Small intestine (tissue), 7 donors: ENCODE results near the gene OSTF1. TPM values are rescaled to one million over a fixed set of nuclear protein-coding genes. Genes with fewer than 3 reads are reported as not detected.
A peak's percentile ranks its signal among the peaks of the same experiment; 100 is the strongest.

ENCODE experiments used
- DNase-seq, 2 donors: peaks; one replicate each; pipeline versions ENCODE4 v3.0.0 to v3.0.0-alpha.2; 2013
- FAIRE-seq: peaks from 2 replicates; lab custom pipeline; 2012; peaks lifted over from hg19 to GRCh38; lab: Jason Lieb, UNC
- H3K27ac ChIP-seq, 3 donors: one replicate each; pipeline ENCODE4 v1.5.1; 2013; ENCODE audit warnings: low read length in 2 of 3, mild to moderate bottlenecking in 2 of 3, control low read depth in 1 of 3, inconsistent platforms in 1 of 3, low read depth in 1 of 3, moderate library complexity in 1 of 3
- H3K27me3 ChIP-seq, 3 donors: one replicate each; pipeline ENCODE4 v1.6.1; 2013; ENCODE audit warnings: low read length in 3 of 3, inconsistent platforms in 1 of 3; ENCODE audit not compliant: control insufficient read depth in 3 of 3, insufficient read depth in 3 of 3
- H3K36me3 ChIP-seq, 3 donors: one replicate each; pipeline ENCODE4 v1.6.1; 2013; ENCODE audit warnings: low read length in 3 of 3, inconsistent platforms in 1 of 3, low read depth in 1 of 3, mild to moderate bottlenecking in 1 of 3, moderate library complexity in 1 of 3; ENCODE audit not compliant: control insufficient read depth in 3 of 3, insufficient read depth in 2 of 3
- H3K4me1 ChIP-seq, 3 donors: one replicate each; pipeline ENCODE4 v1.6.1; 2013; ENCODE audit warnings: low read length in 2 of 3, inconsistent platforms in 1 of 3, low read depth in 1 of 3, mild to moderate bottlenecking in 1 of 3, moderate library complexity in 1 of 3; ENCODE audit not compliant: control insufficient read depth in 3 of 3, insufficient read depth in 2 of 3
- H3K4me3 ChIP-seq, 3 donors: one replicate each; pipeline ENCODE4 v1.5.1; 2013; ENCODE audit warnings: low read length in 3 of 3, control low read depth in 1 of 3, inconsistent platforms in 1 of 3, low read depth in 1 of 3, mild to moderate bottlenecking in 1 of 3, moderate library complexity in 1 of 3
- H3K9me3 ChIP-seq, 2 donors: one replicate each; pipeline ENCODE4 v1.6.1; 2013; ENCODE audit warnings: low read depth in 1 of 2, low read length in 1 of 2; ENCODE audit not compliant: control insufficient read depth in 2 of 2, insufficient read depth in 1 of 2
- WGBS, 3 donors: extraction: QIAGEN DNeasy Blood & Tissue Kit; methylation state at CpG; one replicate each; pipeline ENCODE4 v1.1.7; 2013; 5-methylcytosine and 5-hydroxymethylcytosine counted together
- polyA plus RNA-seq, 4 donors: library from polyadenylated mRNA; stranded (reverse) in 3 of 4; unstranded in 1 of 4; fragments of 200-250 nt in 3 of 4; fragments of 120-200 nt in 1 of 4; gene quantifications; one replicate each; pipeline versions ENCODE4 v1.2.1 to v1.2.3, GENCODE V29; 2013
- donor health status: healthy with polysubstance abuse.
- donor health status: control.
- donor health status: control.
- donor health status: Bipolar disorder and iron deficiency.
- donor health status: healthy.

The OSTF1 gene
- polyA plus RNA-seq, 4 donors, result 37.0 to 48.9 (median 43.5) TPM

DNA sequence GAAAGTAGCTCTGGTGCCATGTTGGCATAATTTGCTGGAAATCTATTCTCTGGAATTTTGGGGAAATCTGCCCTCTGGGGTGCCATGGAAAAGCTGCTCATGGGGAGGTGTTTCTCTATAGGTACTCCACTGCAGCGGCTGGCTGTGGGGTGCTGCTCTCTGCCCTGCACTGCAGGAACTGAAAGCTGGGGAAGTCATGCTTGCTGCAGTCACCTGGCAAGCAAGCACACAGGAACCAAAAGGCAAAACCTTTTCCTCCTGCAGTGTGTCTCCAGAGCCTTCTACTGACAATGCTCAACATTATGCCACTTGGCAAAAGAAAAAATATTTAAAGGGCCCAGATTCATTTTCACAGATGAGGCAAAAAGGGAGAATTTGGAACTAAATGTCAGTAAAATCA, 34.4 kb upstream of the OSTF1 start:
- Histone ChIP-seq H3K4me1 (no peaks in the 10 kb centered on the region), H3K9me3 (peaks cover 0 to 10% of the 10 kb centered on the region in 2 donors), H3K27me3 (no peaks in the 10 kb centered on the region), H3K27ac (no peak overlapping the region), H3K4me3 (no peak overlapping the region), H3K36me3 (no peaks in the 10 kb centered on the region)
- WGBS, 3 donors, result 78 to 94% (median 90%) methylated on average over 1 of the region's 1 CpG
- no peak for FAIRE-seq
- no peak for DNase-seq

DNA sequence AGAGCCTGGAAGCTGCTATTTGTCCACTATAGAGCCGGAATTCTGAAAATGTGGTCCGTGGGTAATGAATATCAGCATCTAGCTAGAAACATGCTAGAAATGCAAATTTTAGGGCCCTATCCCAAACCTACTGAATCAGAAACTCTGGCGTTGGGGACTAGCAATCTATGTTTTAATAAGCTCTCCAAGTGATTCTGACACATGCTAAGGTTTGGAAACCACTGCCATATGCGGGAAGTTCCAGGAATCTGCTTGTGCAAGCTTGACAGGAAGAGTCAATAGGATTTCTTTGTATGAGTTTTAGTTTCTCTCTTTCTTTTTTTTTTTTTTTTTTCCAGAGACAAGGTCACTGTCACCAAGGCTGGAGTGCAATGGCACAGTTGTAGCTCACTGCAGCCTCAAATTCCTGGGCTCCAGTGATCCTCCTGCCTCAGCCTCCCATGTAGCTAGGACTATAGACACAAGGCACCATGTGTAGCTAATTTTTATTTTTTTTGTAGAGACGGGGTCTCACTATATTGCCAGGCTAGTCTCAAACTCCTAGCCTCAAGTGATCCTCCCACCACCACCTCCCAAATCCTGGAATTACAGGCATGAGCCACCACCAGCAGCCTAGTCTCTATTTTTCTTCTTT, 33.8 kb upstream of the OSTF1 start:
- 84 to 87% (median 86%) methylated on average over 5 of the region's 5 CpGs for WGBS, 3 donors
- DNase-seq, result no peak
- peaks cover 0 to 10% of the 10 kb centered on the region in 2 donors for H3K9me3 ChIP-seq
- no peak overlapping the region for H3K4me3 ChIP-seq
- H3K36me3 ChIP-seq, result no peaks in the 10 kb centered on the region
- H3K4me1 ChIP-seq, result no peaks in the 10 kb centered on the region
- no peaks in the 10 kb centered on the region for H3K27me3 ChIP-seq
- no peak for FAIRE-seq
- no peak overlapping the region for H3K27ac ChIP-seq

DNA sequence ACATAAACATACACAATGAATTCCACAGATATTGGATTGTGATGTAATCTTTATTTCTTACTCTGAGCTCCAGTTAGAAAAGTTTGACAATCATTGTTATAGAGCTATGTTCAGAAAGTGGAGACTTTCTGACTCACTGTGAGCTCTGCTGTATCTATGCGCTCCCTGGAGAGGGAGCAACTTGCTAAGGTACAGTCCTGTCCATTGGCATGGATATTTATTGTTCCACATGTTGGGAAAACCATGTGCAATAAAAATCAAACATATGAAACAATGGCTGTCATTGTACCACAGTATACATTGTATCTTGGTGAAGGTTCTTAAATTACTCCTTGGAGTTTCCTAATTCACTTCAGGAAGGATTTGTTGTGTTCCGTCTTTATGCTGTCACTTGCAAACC, 27.1 kb upstream of the OSTF1 start:
- Histone ChIP-seq H3K27me3 (no peaks in the 10 kb centered on the region), H3K4me3 (no peak overlapping the region), H3K9me3 (no peaks in the 10 kb centered on the region), H3K36me3 (peaks cover 0 to 4% (median 2%) of the 10 kb centered on the region in 3 donors), H3K27ac (no peak overlapping the region), H3K4me1 (no peaks in the 10 kb centered on the region)
- FAIRE-seq, result no peak
- WGBS, 3 donors, result 88 to 96% (median 91%) methylated on average over 2 of the region's 2 CpGs
- no peak for DNase-seq

DNA sequence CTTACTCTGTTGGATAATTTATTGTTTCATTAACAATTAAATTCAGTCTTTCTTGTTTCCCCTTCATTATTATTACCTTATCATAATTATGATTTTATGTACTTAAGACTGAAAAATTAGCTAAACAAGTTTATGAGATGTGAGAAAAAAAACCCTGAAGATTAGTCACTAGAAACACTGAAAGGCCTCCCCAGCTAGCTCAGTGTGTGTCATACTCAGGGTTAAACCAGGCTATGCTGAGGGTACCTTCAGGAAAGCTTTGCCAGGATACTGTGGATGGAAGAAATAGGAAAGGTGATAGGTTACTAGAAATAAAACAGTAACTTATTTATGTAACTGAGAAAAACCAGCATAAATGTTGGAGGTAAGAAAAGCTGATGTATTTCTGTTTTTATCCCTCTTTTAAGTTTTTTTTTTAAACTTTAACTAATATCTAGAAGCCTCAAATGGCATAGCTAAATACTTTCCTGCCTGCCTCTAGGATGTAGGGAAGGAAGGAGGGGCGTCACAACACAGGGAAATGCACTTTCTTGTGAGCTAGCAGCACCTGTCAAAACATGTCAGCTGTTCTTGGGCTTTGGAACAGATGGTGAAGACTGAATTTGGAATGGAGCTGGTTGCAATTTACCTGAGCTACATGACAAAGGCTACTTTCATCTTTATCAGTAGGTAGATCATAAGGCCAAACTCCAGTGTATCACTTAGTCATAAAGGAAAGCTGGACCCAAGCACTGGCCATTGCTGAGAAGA, 24.6 kb upstream of the OSTF1 start:
- 29 to 59% (median 46%) methylated on average over 1 of the region's 1 CpG for WGBS, 3 donors
- no peaks in the 10 kb centered on the region for H3K27me3 ChIP-seq
- no peaks in the 10 kb centered on the region for H3K4me1 ChIP-seq
- peak in 1 of 2 donors; percentile 28 for DNase-seq
- no peak for FAIRE-seq
- peak overlapping the region in 1 of 3 donors; percentile 27 for H3K27ac ChIP-seq
- H3K9me3 ChIP-seq, result no peaks in the 10 kb centered on the region
- peaks cover 0 to 7% (median 4%) of the 10 kb centered on the region in 3 donors for H3K36me3 ChIP-seq
- no peak overlapping the region for H3K4me3 ChIP-seq

DNA sequence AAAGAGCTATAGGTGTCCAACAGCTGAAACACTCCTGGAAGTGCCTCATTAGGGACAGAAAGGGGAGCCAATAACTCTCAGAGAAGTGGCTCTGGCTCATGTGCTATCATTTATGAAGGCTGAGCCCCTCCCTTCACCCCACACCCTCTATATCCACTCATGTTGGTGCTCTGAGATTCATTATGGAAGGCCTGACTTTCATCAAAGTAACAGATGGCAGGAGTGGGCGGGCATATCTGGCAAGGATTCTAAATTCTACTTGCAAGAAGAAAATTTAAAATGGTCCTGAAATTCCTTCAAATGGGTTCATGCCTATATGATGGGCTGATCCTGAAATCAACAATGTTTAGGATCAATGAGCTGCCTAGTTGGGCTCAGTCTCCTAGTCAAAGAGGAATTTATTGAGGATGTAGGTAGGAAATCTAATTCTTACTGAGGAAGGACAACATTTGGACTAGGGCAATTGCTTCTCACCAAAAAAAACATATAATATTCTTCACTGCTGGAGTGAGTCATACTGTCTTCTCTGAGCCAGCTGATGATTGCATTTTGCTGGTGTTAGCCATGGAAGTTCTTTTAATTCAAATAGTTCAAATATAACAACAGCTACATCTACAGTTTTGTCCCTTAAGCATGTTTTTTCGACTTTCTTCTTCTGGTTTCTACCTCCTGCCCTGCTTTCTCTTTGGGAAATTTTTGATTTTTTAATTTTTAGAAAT, 23.8 kb upstream of the OSTF1 start:
- no peak for FAIRE-seq
- WGBS, 3 donors, result 87 to 96% (median 93%) methylated on average over 2 of the region's 2 CpGs
- no peak overlapping the region for H3K4me3 ChIP-seq

DNA sequence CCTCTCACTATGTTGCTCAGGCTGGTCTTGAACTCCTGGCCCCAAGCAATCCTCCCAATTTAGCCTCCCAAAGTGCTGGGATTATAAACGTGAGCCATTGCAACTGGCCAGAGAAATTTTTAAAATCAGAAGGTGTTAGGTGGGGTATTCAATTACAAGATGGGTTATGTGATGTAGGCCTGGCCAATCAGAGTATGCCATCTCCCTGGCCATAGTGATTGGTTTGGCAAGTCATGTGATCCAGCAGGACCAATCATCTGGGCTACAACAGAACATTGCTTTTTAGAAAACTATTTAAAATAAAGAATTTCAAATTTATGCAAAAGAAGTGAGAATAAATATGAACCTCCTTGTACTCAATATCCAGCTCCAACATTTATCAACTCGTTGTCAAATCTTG, 22.8 kb upstream of the OSTF1 start:
- Histone ChIP-seq H3K4me3 (no peak overlapping the region), H3K9me3 (no peaks in the 10 kb centered on the region), H3K27me3 (no peaks in the 10 kb centered on the region), H3K36me3 (peaks cover 0 to 7% (median 4%) of the 10 kb centered on the region in 3 donors), H3K4me1 (no peaks in the 10 kb centered on the region), H3K27ac (no peak overlapping the region)
- FAIRE-seq, result no peak
- WGBS, 3 donors, result 46 to 95% (median 93%) methylated on average over 2 of the region's 2 CpGs
- no peak for DNase-seq

More for the DNA sequence above, 23.8 kb upstream of the OSTF1 start:
- H3K27ac ChIP-seq, result no peak overlapping the region
- H3K36me3 ChIP-seq, result peaks cover 0 to 7% (median 4%) of the 10 kb centered on the region in 3 donors
- H3K9me3 ChIP-seq, result no peaks in the 10 kb centered on the region
- no peak for DNase-seq
- H3K27me3 ChIP-seq, result no peaks in the 10 kb centered on the region
- H3K4me1 ChIP-seq, result no peaks in the 10 kb centered on the region

DNA sequence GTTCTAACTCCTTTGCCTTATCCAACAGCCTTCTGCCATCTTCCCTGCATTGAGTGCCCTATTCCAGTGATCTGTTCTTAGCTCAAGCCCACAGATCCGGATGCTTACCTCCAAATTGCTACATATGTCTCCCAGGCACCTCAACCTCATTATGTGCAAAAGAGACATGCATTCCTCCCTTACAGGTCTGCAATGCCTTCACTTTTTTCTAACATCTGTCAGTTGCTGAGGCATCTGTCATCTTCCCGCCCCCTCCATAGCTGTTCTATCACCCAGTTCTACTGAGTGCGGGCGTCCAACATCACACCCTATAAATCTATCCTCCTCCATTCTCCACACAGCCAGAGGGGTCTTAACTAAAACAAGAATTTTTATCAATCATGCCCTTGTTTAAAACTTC, 20.4 kb upstream of the OSTF1 start:
- Histone ChIP-seq H3K27me3 (no peaks in the 10 kb centered on the region), H3K4me3 (no peak overlapping the region), H3K4me1 (no peaks in the 10 kb centered on the region), H3K36me3 (peaks cover 0 to 12% (median 2%) of the 10 kb centered on the region in 3 donors), H3K27ac (no peak overlapping the region), H3K9me3 (no peaks in the 10 kb centered on the region)
- no peak for DNase-seq
- 73 to 94% (median 89%) methylated on average over 4 of the region's 4 CpGs for WGBS, 3 donors
- no peak for FAIRE-seq

DNA sequence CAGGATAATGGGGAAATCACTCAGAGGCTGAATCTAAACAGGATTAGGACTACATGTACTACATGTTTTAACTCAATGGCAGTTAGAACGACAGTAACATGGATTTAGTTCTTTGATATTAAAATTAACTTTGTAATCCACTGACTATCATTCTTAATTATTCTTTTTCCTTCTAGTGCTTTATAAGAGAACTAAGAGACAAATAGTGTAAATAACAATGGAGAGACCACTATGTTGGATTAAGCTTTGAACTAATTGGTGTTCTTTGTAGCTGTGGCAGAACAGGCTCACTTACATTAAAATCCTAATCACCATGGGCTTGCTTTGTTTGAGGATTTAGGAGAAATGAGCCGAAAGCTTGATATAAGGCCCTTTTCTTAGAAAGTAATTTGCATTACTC, 19.1 kb upstream of the OSTF1 start:
- Histone ChIP-seq H3K4me1 (no peaks in the 10 kb centered on the region), H3K27me3 (no peaks in the 10 kb centered on the region), H3K27ac (no peak overlapping the region), H3K36me3 (peaks cover 0 to 12% (median 2%) of the 10 kb centered on the region in 3 donors), H3K4me3 (no peak overlapping the region), H3K9me3 (no peaks in the 10 kb centered on the region)
- DNase-seq, result no peak
- no peak for FAIRE-seq
- WGBS, 3 donors, result 48 to 71% (median 66%) methylated on average over 2 of the region's 2 CpGs
